ENCODE measurements around the gene TGM5. TPM values are rescaled to one million over a fixed set of nuclear protein-coding genes. Genes with fewer than 3 reads are reported as not detected.

TGM5 gene
- total RNA-seq, 1 donor from 2014 or later: not detected

DNA sequence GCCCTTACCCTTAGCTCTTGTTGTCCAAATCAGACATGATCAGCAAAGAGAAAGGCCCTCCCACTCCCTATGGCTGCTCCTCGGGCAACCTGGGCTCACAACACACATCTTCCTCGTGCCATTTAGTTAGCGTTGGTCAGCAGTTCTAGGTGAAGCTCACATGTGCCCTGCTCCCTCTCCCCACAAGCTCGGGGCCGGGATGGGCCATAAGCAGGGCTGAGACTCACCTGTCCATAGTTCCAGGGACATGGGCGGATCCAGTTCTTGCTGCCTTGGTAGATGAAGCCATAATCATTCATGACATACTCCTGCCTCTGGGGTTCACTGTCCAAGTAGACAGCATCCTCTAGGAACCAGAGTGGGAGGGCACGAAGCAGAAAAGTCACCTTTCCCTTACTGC, 10.4 kb downstream of the TGM5 start:
- Mint-ChIP-seq H3K9me3 (no peaks in the 10 kb centered on the region), H3K4me1 (no peaks in the 10 kb centered on the region), H3K36me3 (no peaks in the 10 kb centered on the region), H3K27me3 (ENCODE audit: low read depth) (peaks cover 56% of the 10 kb centered on the region), H3K27ac (no peak overlapping the region), H3K4me3 (no peak overlapping the region)
- no peak for DNase-seq (ENCODE audit: low spot score in 2 of 2, unreplicated experiment in 2 of 2)
- TF ChIP-seq, protein P1, sequence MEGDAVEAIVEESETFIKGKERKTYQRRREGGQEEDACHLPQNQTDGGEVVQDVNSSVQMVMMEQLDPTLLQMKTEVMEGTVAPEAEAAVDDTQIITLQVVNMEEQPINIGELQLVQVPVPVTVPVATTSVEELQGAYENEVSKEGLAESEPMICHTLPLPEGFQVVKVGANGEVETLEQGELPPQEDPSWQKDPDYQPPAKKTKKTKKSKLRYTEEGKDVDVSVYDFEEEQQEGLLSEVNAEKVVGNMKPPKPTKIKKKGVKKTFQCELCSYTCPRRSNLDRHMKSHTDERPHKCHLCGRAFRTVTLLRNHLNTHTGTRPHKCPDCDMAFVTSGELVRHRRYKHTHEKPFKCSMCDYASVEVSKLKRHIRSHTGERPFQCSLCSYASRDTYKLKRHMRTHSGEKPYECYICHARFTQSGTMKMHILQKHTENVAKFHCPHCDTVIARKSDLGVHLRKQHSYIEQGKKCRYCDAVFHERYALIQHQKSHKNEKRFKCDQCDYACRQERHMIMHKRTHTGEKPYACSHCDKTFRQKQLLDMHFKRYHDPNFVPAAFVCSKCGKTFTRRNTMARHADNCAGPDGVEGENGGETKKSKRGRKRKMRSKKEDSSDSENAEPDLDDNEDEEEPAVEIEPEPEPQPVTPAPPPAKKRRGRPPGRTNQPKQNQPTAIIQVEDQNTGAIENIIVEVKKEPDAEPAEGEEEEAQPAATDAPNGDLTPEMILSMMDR (IDR thresholded peaks at IDR 0.05; ENCODE audit: unreplicated experiment): no peak

DNA sequence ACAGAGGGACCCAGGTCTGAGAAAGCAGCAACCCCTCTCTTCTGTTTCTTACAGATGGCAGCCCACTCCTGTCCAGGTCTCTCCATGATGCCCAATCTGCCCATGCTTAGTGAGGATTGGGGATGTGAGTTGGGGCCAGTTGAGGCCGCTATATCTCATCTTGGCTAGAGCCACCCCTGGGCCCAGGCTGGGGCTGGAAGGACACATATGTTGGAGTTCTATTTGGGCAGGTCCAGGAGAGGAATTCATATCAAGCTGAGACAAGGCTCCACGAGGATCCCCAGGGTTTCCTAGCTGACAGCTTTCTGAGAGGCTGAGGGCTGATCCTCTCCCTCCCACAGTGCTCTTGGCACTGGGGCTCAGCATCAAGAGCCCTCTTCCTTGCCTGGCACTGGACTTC, 11.4 kb downstream of the TGM5 start:
- peaks cover 50% of the 10 kb centered on the region for H3K27me3 Mint-ChIP-seq (ENCODE audit: low read depth)
- no peaks in the 10 kb centered on the region for H3K36me3 Mint-ChIP-seq
- no peaks in the 10 kb centered on the region for H3K9me3 Mint-ChIP-seq
- no peak overlapping the region for H3K4me3 Mint-ChIP-seq
- no peak for DNase-seq (ENCODE audit: low spot score in 2 of 2, unreplicated experiment in 2 of 2)
- H3K27ac Mint-ChIP-seq: no peak overlapping the region
- no peaks in the 10 kb centered on the region for H3K4me1 Mint-ChIP-seq
- TF ChIP-seq, protein P1 (IDR thresholded peaks at IDR 0.05; ENCODE audit: unreplicated experiment): no peak

DNA sequence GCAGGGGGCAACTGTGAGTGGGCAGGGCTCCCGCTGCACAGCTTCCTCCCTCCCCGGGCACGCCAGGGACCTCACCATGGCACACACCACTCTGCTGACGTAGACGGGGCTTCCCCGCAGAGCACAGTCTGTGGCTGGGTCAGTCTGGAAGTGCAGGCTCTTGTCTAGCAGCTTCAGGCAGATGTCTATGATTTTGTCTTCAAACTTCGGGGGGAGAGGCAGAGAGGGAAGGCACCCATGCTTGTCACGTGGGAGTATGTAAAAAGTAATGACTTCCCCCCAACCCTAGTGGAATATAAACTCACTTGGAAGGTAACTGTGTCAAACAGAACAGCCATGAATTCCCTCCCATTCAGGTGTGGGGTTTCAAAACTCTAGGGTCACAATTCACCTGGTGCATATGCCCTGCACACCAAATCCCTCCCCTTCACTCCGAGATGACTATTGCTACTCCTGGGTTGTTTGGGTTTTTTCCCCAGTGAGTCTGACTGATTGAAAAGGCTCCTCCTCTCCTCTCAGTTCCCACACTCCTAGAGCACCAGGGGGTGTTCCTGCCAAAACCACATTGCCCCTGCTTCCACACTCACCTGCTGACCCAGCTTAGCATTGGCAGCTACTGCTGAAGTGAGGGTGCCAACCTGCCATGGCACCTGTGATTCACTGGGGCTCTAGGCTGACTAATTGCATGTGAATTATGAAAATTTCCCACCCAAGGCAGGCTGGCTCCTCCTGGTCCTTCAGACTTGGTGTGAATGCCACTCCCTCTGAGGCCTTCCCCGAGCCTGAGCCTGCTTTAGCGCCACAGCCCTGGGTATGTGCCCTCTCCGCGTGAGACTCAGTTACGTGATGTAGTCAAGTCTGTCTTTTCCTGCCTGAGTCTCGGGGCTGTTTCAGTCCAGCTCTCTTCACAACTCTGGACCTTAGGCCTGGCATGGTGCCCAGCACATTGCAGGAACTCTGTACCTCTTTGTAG, 13.0 kb downstream of the TGM5 start:
- Mint-ChIP-seq H3K4me3 (no peak overlapping the region), H3K27ac (no peak overlapping the region), H3K9me3 (no peaks in the 10 kb centered on the region), H3K36me3 (no peaks in the 10 kb centered on the region), H3K4me1 (no peaks in the 10 kb centered on the region), H3K27me3 (ENCODE audit: low read depth) (peaks cover 44% of the 10 kb centered on the region)
- DNase-seq (ENCODE audit: low spot score in 2 of 2, unreplicated experiment in 2 of 2): no peak
- TF ChIP-seq, protein P1 (IDR thresholded peaks at IDR 0.05; ENCODE audit: unreplicated experiment): no peak

DNA sequence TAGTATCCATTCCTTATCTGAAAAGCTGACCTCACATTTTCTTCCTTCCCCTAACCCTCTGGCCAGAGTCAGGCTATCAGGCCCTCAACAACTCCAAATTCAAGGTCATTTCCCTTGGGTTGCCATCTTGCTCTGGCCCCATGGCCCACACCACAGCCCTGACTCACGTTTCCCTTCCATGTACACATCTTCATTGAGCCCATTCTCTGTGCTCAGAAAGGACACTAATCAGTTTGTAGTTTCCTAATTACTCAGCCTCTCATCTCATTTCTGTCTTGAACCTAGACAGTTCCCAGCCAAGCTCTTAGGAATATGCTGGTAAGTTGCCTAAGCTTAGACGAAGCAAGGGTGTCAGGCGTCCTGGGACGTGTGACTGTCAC, 14.9 kb downstream of the TGM5 start:
- DNase-seq (ENCODE audit: low spot score in 2 of 2, unreplicated experiment in 2 of 2): no peak
- TF ChIP-seq, protein P1 (IDR thresholded peaks at IDR 0.05; ENCODE audit: unreplicated experiment): no peak
- Mint-ChIP-seq H3K4me3 (no peak overlapping the region), H3K4me1 (no peaks in the 10 kb centered on the region), H3K27me3 (ENCODE audit: low read depth) (peaks cover 40% of the 10 kb centered on the region), H3K9me3 (no peaks in the 10 kb centered on the region), H3K36me3 (no peaks in the 10 kb centered on the region), H3K27ac (no peak overlapping the region)

DNA sequence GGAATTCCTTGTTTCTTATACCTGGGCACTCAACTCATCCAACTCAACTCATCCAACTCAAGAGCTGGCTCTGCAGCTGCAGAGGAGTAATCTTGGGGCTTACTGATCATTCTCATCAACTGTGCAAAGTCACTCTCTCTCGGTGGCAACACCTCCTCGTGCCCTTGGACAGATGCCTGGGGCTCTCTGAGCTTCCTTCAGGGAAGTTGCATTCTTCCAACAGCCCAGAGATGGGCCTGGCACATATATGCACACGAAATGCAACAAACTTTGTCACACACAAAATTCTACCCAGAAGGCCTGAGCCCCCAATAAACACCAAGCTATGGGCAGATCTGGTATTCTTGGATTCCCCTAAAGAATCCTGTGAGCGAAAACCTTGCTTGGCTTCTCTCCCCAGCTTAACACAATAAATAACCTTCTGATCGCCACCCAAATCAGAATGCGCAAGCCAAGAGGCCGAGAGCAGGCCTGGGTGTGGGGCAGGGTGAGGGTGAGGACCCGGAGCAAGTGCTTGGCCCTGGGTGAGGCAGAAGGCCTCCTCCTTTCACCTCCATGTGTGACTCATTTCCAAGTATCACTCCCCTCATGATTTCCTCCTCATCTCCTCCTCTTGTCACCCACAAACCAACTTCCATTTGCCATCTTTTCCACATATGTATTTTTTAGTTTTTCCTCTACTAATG, 15.4 kb downstream of the TGM5 start:
- DNase-seq (ENCODE audit: low spot score in 2 of 2, unreplicated experiment in 2 of 2): no peak
- TF ChIP-seq, protein P1 (IDR thresholded peaks at IDR 0.05; ENCODE audit: unreplicated experiment): no peak
- H3K27ac Mint-ChIP-seq: no peak overlapping the region
- no peaks in the 10 kb centered on the region for H3K9me3 Mint-ChIP-seq
- H3K4me3 Mint-ChIP-seq: no peak overlapping the region
- no peaks in the 10 kb centered on the region for H3K4me1 Mint-ChIP-seq
- no peaks in the 10 kb centered on the region for H3K36me3 Mint-ChIP-seq
- H3K27me3 Mint-ChIP-seq (ENCODE audit: low read depth): peaks cover 40% of the 10 kb centered on the region
